B cell (primary cell): ENCODE data around the gene RARB.

ENCODE experiments used
- EZH2 ChIP-seq: IDR thresholded peaks from 2 replicates; pipeline ENCODE4 v1.6.1; 2012; ENCODE audit warnings: borderline replicate concordance, low read depth, mild to moderate bottlenecking, moderate library complexity, low read length; ENCODE audit not compliant: insufficient read depth, poor library complexity, severe bottlenecking
- TF ChIP-seq, protein P1 (sequence below): fragments of 200-600 bp; IDR thresholded peaks from one replicate; pipeline ENCODE4 v1.8.0; 2022; ENCODE audit warnings: antibody characterized with exemption, mild to moderate bottlenecking

GRCh38 chr3:25447925-25448324, 19.9 kb downstream of the RARB start:
- TF ChIP-seq, protein P1, sequence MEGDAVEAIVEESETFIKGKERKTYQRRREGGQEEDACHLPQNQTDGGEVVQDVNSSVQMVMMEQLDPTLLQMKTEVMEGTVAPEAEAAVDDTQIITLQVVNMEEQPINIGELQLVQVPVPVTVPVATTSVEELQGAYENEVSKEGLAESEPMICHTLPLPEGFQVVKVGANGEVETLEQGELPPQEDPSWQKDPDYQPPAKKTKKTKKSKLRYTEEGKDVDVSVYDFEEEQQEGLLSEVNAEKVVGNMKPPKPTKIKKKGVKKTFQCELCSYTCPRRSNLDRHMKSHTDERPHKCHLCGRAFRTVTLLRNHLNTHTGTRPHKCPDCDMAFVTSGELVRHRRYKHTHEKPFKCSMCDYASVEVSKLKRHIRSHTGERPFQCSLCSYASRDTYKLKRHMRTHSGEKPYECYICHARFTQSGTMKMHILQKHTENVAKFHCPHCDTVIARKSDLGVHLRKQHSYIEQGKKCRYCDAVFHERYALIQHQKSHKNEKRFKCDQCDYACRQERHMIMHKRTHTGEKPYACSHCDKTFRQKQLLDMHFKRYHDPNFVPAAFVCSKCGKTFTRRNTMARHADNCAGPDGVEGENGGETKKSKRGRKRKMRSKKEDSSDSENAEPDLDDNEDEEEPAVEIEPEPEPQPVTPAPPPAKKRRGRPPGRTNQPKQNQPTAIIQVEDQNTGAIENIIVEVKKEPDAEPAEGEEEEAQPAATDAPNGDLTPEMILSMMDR: no peak
- TF ChIP-seq EZH2: no peak
